ENCODE data around the gene ADAMTS2.

ADAMTS2 gene

GRCh38 chr5:179152144-179152895, 192.9 kb downstream of the ADAMTS2 start:
- peak overlapping the region; percentile 45 for H3K27ac Mint-ChIP-seq
- H3K9me3 Mint-ChIP-seq = peaks cover 11% of the 10 kb centered on the region
- peaks cover 4% of the 10 kb centered on the region for H3K4me1 Mint-ChIP-seq
- TF ChIP-seq CTCF (IDR thresholded peaks at IDR 0.05) = no peak
- H3K4me3 Mint-ChIP-seq = no peak overlapping the region
- DNase-seq = no peak
- peaks cover 15% of the 10 kb centered on the region for H3K36me3 Mint-ChIP-seq (ENCODE audit: low read depth)
- peaks cover 3% of the 10 kb centered on the region for H3K27me3 Mint-ChIP-seq (ENCODE audit: low read depth, poor library complexity)

GRCh38 chr5:179151286-179152118, 193.8 kb downstream of the ADAMTS2 start:
- Mint-ChIP-seq H3K4me3 (no peak overlapping the region), H3K9me3 (peaks cover 7% of the 10 kb centered on the region), H3K27me3 (ENCODE audit: low read depth, poor library complexity) (peaks cover 3% of the 10 kb centered on the region), H3K4me1 (peaks cover 4% of the 10 kb centered on the region), H3K27ac (no peak overlapping the region), H3K36me3 (ENCODE audit: low read depth) (peaks cover 12% of the 10 kb centered on the region)
- no peak for DNase-seq
- TF ChIP-seq CTCF (IDR thresholded peaks at IDR 0.05) = no peak

- no peaks in the 10 kb centered on the region for H3K27me3 Mint-ChIP-seq (ENCODE audit: low read depth, poor library complexity)
- H3K4me1 Mint-ChIP-seq = peaks cover under 1% of the 10 kb centered on the region
- H3K36me3 Mint-ChIP-seq (ENCODE audit: low read depth) = peaks cover 5% of the 10 kb centered on the region
- TF ChIP-seq CTCF (IDR thresholded peaks at IDR 0.05) = no peak
- H3K27ac Mint-ChIP-seq = no peak overlapping the region
- peaks cover 7% of the 10 kb centered on the region for H3K9me3 Mint-ChIP-seq
- no peak overlapping the region for H3K4me3 Mint-ChIP-seq
- DNase-seq = no peak
Measured at GRCh38 chr5:179150011-179150410, 195.2 kb downstream of the ADAMTS2 start.

- peak overlapping the region; percentile 42 for H3K27ac Mint-ChIP-seq
- peaks cover 7% of the 10 kb centered on the region for H3K9me3 Mint-ChIP-seq
- no peak for DNase-seq
- peaks cover 5% of the 10 kb centered on the region for H3K36me3 Mint-ChIP-seq (ENCODE audit: low read depth)
- peaks cover 3% of the 10 kb centered on the region for H3K27me3 Mint-ChIP-seq (ENCODE audit: low read depth, poor library complexity)
- no peak overlapping the region for H3K4me3 Mint-ChIP-seq
- TF ChIP-seq CTCF (IDR thresholded peaks at IDR 0.05) = no peak
- H3K4me1 Mint-ChIP-seq = no peaks in the 10 kb centered on the region
Measured at GRCh38 chr5:179149278-179149677, 196.0 kb downstream of the ADAMTS2 start.

- Mint-ChIP-seq H3K27me3 (ENCODE audit: low read depth, poor library complexity) (peaks cover 3% of the 10 kb centered on the region), H3K4me3 (no peak overlapping the region), H3K36me3 (ENCODE audit: low read depth) (peaks cover 5% of the 10 kb centered on the region), H3K4me1 (no peaks in the 10 kb centered on the region), H3K9me3 (peaks cover 7% of the 10 kb centered on the region), H3K27ac (peak overlapping the region; percentile 39)
- TF ChIP-seq CTCF (IDR thresholded peaks at IDR 0.05) = no peak
- DNase-seq = no peak
Measured at GRCh38 chr5:179148703-179149170, 196.5 kb downstream of the ADAMTS2 start.
